PC-3 (cell line): ENCODE measurements around the gene TMEM229B. TPM values are rescaled to one million over a fixed set of nuclear protein-coding genes. Genes with fewer than 3 reads are reported as not detected.

Source experiments
- ATAC-seq: fragments of 200-7000 bp; cut with Tn5 transposase; 2 replicates; pipeline ENCODE4 v1.9.1; 2020; ENCODE audit warnings: mild to moderate bottlenecking, moderate library complexity
- BruUV-seq: library from RNA; stranded (reverse); fragments of 400-500 nt; replicated peaks from 2 replicates; lab custom pipeline; 2021; lab: Mats Ljungman, UMichigan
- CTCF ChIA-PET: fragments of 300-600 bp; sonication (Branson Sonifier 250); formaldehyde crosslinking; loops from one replicate; lab custom pipeline; 2022; ENCODE audit warnings: antibody characterized with exemption; lab: Charles Lee
- POLR2A ChIA-PET: fragments of 300-600 bp; sonication (Branson Sonifier 250); formaldehyde crosslinking; loops from one replicate; lab custom pipeline; 2022; ENCODE audit warnings: antibody characterized with exemption; ENCODE audit not compliant: unreplicated experiment; lab: Charles Lee
- DNase-seq: peaks from one replicate; pipeline ENCODE4 v3.0.0-alpha.2; 2015
- H2AFZ ChIP-seq: fragments of 300-600 bp; sonication (generic); 2 replicates; pipeline ENCODE4 v1.6.0; 2016; ENCODE audit warnings: antibody characterized with exemption, low read length
- H3F3A ChIP-seq: fragments of 300-600 bp; sonication (generic); one replicate; pipeline ENCODE4 v1.6.0; 2017; ENCODE audit warnings: antibody characterized with exemption, low read length, control low read depth, mild to moderate bottlenecking; ENCODE audit not compliant: unreplicated experiment
- H3K27ac ChIP-seq: fragments of 300-600 bp; sonication (generic); 2 replicates; pipeline ENCODE4 v1.5.1; 2016; ENCODE audit warnings: mild to moderate bottlenecking, low read length
- H3K27me3 ChIP-seq: fragments of 300-600 bp; sonication (generic); 2 replicates; pipeline ENCODE4 v1.6.1; 2016; ENCODE audit warnings: low read length, mixed read lengths
- H3K36me3 ChIP-seq: fragments of 300-600 bp; sonication (generic); 2 replicates; pipeline ENCODE4 v1.6.1; 2016; ENCODE audit warnings: low read depth, mixed run types, low read length, mixed read lengths
- H3K4me1 ChIP-seq: fragments of 300-600 bp; sonication (generic); 2 replicates; pipeline ENCODE4 v1.5.1; 2016; ENCODE audit warnings: low read length; ENCODE audit not compliant: insufficient read depth
- H3K4me2 ChIP-seq: fragments of 300-600 bp; sonication (generic); 2 replicates; pipeline ENCODE4 v1.6.0; 2016; ENCODE audit warnings: low read length
- H3K4me3 ChIP-seq: fragments of 300-600 bp; sonication (generic); 2 replicates; pipeline ENCODE4 v1.5.1; 2016; ENCODE audit warnings: mild to moderate bottlenecking, low read length, mixed read lengths
- H3K79me2 ChIP-seq: fragments of 300-600 bp; sonication (generic); 2 replicates; pipeline ENCODE4 v1.6.1; 2017; ENCODE audit warnings: low read length, mixed read lengths
- H3K9ac ChIP-seq: fragments of 300-600 bp; sonication (generic); 2 replicates; pipeline ENCODE4 v1.6.0; 2016; ENCODE audit warnings: mild to moderate bottlenecking, low read length
- H3K9me2 ChIP-seq: fragments of 300-600 bp; sonication (generic); replicated peaks from 2 replicates; pipeline ENCODE4 v1.6.1; 2016; ENCODE audit warnings: mixed run types, low read length, mixed read lengths
- H3K9me3 ChIP-seq: fragments of 300-600 bp; sonication (generic); 2 replicates; pipeline ENCODE4 v1.6.1; 2016; ENCODE audit warnings: low read length, mixed read lengths
- H4K20me1 ChIP-seq: fragments of 300-600 bp; sonication (generic); 2 replicates; pipeline ENCODE4 v1.6.1; 2016; ENCODE audit warnings: low read length, mixed read lengths
- CTCF ChIP-seq: fragments of 300-600 bp; sonication (generic); conservative IDR thresholded peaks from 2 replicates; pipeline ENCODE4 v1.5.1; 2017; ENCODE audit warnings: antibody characterized with exemption, low read depth, mild to moderate bottlenecking, low read length
- EZH2 ChIP-seq: fragments of 300-600 bp; sonication (generic); IDR thresholded peaks from one replicate; pipeline ENCODE4 v1.6.1; 2017; ENCODE audit warnings: antibody characterized with exemption, mild to moderate bottlenecking, low read length; ENCODE audit not compliant: unreplicated experiment
- EZH2phosphoT487 ChIP-seq: fragments of 300-600 bp; sonication (generic); IDR thresholded peaks from 2 replicates; pipeline ENCODE4 v1.6.1; 2018; ENCODE audit warnings: mild to moderate bottlenecking, antibody characterized with exemption, low read length, borderline replicate concordance
- intact Hi-C: fragments of 100-400 bp; cut with micrococcal nuclease; formaldehyde crosslinking; loops from 2 replicates; pipeline ENCODE4 v1.9.0; 2023
- total RNA-seq: library from RNA; depleted of rRNA; stranded (reverse); fragments of >200 nt; gene quantifications from 2 replicates; pipeline ENCODE4 v1.2.3, GENCODE V29; 2014

Gene TMEM229B
- total RNA-seq, 1 experiment from 2014 or later: not detected

GRCh38 chr14:67467134-67467533 is 21.4 kb downstream of the TMEM229B start:
- no peaks in the 10 kb centered on the region for H3K79me2 ChIP-seq
- H3K9me2 ChIP-seq: no peaks in the 10 kb centered on the region
- no peaks in the 10 kb centered on the region for H3K27me3 ChIP-seq
- H3K9me3 ChIP-seq: no peaks in the 10 kb centered on the region
- no peak overlapping the region for H2AFZ ChIP-seq
- no peak overlapping the region for H3K9ac ChIP-seq
- no peaks in the 10 kb centered on the region for H3F3A ChIP-seq
- TF ChIP-seq EZH2 (no peak), EZH2phosphoT487 (no peak), CTCF (no peak)
- H3K27ac ChIP-seq: no peak overlapping the region
- intact Hi-C loops: no loop called here
- DNase-seq (no peak), ATAC-seq (no peak; the same call in 1 of the 2 replicates)
- no peaks in the 10 kb centered on the region for H3K4me1 ChIP-seq
- no peaks in the 10 kb centered on the region for H3K36me3 ChIP-seq
- H4K20me1 ChIP-seq: no peaks in the 10 kb centered on the region
- H3K4me3 ChIP-seq: no peak overlapping the region
- CTCF ChIA-PET: no interaction called here
- BruUV-seq: no TSS peak
- POLR2A ChIA-PET: no interaction called here
- no peak overlapping the region for H3K4me2 ChIP-seq

- ChIA-PET POLR2A (no interaction called here), CTCF (interaction anchor here (0.8 kb wide), 1 partner anchor 62 kb away, joined by 3 read pairs; no protein-coding TSS in a partner anchor)
- Histone ChIP-seq H3K27me3 (peaks cover 7% of the 10 kb centered on the region; the same call in 1 of the 2 replicates), H3K4me2 (no peak overlapping the region), H3K4me3 (no peak overlapping the region), H3K79me2 (no peaks in the 10 kb centered on the region), H3K4me1 (no peaks in the 10 kb centered on the region), H3K27ac (no peak overlapping the region), H3K9ac (no peak overlapping the region), H3K9me3 (no peaks in the 10 kb centered on the region), H3K36me3 (no peaks in the 10 kb centered on the region), H3F3A (no peaks in the 10 kb centered on the region), H3K9me2 (no peaks in the 10 kb centered on the region), H2AFZ (no peak overlapping the region), H4K20me1 (no peaks in the 10 kb centered on the region)
- DNase-seq (no peak), ATAC-seq (no peak)
- BruUV-seq: no TSS peak
- intact Hi-C loops: no loop called here
- TF ChIP-seq CTCF (no peak), EZH2 (no peak), EZH2phosphoT487 (no peak)
Observed at GRCh38 chr14:67464879-67465278, 23.6 kb downstream of the TMEM229B start.

- ATAC-seq (no peak), DNase-seq (no peak)
- BruUV-seq: no TSS peak
- Histone ChIP-seq H3F3A (no peaks in the 10 kb centered on the region), H3K9me2 (no peaks in the 10 kb centered on the region), H3K9me3 (no peaks in the 10 kb centered on the region), H3K27me3 (peaks cover 12% of the 10 kb centered on the region; the same call in 1 of the 2 replicates), H3K4me2 (no peak overlapping the region), H3K36me3 (no peaks in the 10 kb centered on the region), H2AFZ (no peak overlapping the region), H3K27ac (no peak overlapping the region), H3K4me3 (no peak overlapping the region), H4K20me1 (no peaks in the 10 kb centered on the region), H3K79me2 (no peaks in the 10 kb centered on the region), H3K4me1 (no peaks in the 10 kb centered on the region), H3K9ac (no peak overlapping the region)
- ChIA-PET CTCF (interaction anchor here (0.8 kb wide), 1 partner anchor 63 kb away, joined by 3 read pairs; no protein-coding TSS in a partner anchor), POLR2A (no interaction called here)
- TF ChIP-seq EZH2: no peak
- no peak for TF ChIP-seq EZH2phosphoT487
- TF ChIP-seq CTCF: no peak
- intact Hi-C loops: no loop called here
Observed at GRCh38 chr14:67464377-67464776, 24.1 kb downstream of the TMEM229B start.
